Tibial nerve (tissue), 3 donors: ENCODE measurements around the gene UBL4B.

Experiments used
- CTCF ChIP-seq, 5 experiments: fragments of 200-600 bp in 3 of 5; fragments of 450-650 bp in 2 of 5; sonication (generic) in 3 of 5; IDR thresholded peaks; one replicate each; pipeline ENCODE4 v1.5.1; 2016 to 2019; ENCODE audit warnings: antibody characterized with exemption in 5 of 5, mild to moderate bottlenecking in 3 of 5, moderate library complexity in 2 of 5
- POLR2A ChIP-seq, 2 donors: fragments of 450-650 bp; IDR thresholded peaks; one replicate each; pipeline ENCODE4 v1.6.1; 2017; ENCODE audit warnings: antibody characterized with exemption in 2 of 2, mild to moderate bottlenecking in 2 of 2, moderate library complexity in 2 of 2

GRCh38 chr1:110084227-110085078, 27.8 kb upstream of the UBL4B start:
- TF ChIP-seq CTCF (IDR thresholded peaks at IDR 0.05) (no peak), POLR2A (IDR thresholded peaks at IDR 0.05) (no peak)
